ENCODE results near the gene ACBD6. TPM values are rescaled to one million over a fixed set of nuclear protein-coding genes. Genes with fewer than 3 reads are reported as not detected.

ACBD6 gene
- total RNA-seq, 2 donors from 2014 or later: 41.9 to 50.0 TPM

DNA sequence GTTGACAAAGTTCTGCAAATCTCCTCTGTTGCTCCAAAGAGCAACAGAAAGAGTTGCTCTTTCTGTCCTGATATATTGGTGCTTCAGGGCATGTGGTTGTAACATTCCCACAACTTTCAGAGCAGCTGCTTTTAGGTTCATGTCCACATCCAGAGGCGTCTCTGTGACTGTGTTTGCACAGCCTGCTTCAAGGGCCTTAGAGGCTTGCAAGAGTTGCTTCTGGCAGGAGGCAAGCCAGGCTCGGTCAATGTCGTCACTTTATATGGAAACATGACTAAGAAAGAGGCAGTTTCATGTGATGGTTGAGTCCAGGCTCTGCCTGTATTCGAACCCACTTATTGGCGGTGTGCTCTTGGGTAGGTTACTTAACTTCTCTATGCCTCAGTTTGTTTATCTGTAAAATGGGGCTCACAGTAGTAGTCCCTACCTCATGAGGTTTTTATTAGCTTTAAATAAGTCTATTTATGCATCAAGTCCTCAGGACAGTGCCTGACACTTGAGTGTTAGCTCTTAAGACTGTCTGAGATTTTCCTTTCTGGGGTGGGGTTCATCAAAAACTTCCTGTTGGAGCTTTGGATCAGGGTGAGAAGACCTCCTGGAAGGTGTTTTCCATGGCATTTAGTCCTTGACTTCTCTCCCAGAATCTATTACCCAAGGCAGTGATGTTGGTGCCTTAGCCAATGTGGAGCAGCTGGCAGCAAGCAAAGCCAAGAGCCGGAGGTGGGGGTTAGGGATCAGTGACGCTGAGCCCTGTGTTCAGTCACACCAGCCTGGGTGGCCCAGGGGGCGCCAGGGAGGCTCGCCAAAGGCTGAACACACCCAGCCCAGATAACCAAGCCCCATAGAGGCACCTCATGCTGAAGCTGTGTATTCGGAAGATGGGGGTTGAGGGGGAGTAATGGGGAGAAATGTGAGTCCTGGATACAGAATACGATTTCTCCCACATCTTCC lies 253.4 kb downstream of the ACBD6 start:
- Histone ChIP-seq H3K9me3 (no peaks in the 10 kb centered on the region), H3K36me3 (no peaks in the 10 kb centered on the region), H3K4me3 (no peak overlapping the region), H3K27ac (no peak overlapping the region), H3K4me1 (replicated peaks) (no peaks in the 10 kb centered on the region), H3K27me3 (replicated peaks; ENCODE audit: insufficient read depth) (no peaks in the 10 kb centered on the region)
- 71% methylated on average over 11 of the region's 11 CpGs for WGBS
- intact Hi-C loops (cut with DNase I): no loop called here
- TF ChIP-seq POLR2A (IDR thresholded peaks at IDR 0.05) (no peak), POLR2AphosphoS5 (IDR thresholded peaks at IDR 0.05) (no peak), CTCF (IDR thresholded peaks at IDR 0.05) (no peak)
- no peak for DNase-seq (ENCODE audit: low spot score)

DNA sequence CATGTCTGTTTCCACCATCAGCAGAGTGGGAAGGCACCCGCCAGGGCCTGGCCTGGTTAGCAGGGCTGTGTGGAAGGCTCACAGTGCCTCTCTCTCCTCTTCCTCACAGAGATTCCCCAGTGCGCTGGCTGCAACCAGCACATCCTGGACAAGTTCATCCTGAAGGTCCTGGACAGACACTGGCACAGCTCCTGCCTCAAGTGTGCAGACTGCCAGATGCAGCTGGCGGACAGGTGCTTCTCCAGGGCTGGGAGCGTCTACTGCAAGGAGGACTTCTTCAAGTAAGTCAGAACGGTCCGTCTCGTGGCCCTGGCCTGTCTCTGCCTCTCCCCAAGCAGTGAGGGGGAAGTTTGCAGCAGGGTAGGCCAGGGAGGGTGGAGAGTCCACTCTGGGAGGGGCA lies 254.2 kb downstream of the ACBD6 start:
- TF ChIP-seq CTCF (IDR thresholded peaks at IDR 0.05) (no peak), POLR2A (IDR thresholded peaks at IDR 0.05) (no peak), POLR2AphosphoS5 (IDR thresholded peaks at IDR 0.05) (no peak)
- Histone ChIP-seq H3K4me1 (replicated peaks) (no peaks in the 10 kb centered on the region), H3K9me3 (no peaks in the 10 kb centered on the region), H3K4me3 (no peak overlapping the region), H3K27ac (no peak overlapping the region), H3K36me3 (no peaks in the 10 kb centered on the region), H3K27me3 (replicated peaks; ENCODE audit: insufficient read depth) (no peaks in the 10 kb centered on the region)
- WGBS: 90% methylated on average over 7 of the region's 7 CpGs
- DNase-seq (ENCODE audit: low spot score): no peak
- intact Hi-C loops (cut with DNase I): no loop called here

- H3K4me1 ChIP-seq (replicated peaks): no peaks in the 10 kb centered on the region
- H3K4me3 ChIP-seq: no peak overlapping the region
- DNase-seq (ENCODE audit: low spot score): no peak
- 97% methylated on average over 4 of the region's 4 CpGs for WGBS
- TF ChIP-seq POLR2AphosphoS5 (IDR thresholded peaks at IDR 0.05): no peak
- no peak for TF ChIP-seq POLR2A (IDR thresholded peaks at IDR 0.05)
- TF ChIP-seq CTCF (IDR thresholded peaks at IDR 0.05): no peak
- no peaks in the 10 kb centered on the region for H3K27me3 ChIP-seq (replicated peaks; ENCODE audit: insufficient read depth)
- H3K27ac ChIP-seq: no peak overlapping the region
- intact Hi-C loops (cut with DNase I): no loop called here
- no peaks in the 10 kb centered on the region for H3K36me3 ChIP-seq
- H3K9me3 ChIP-seq: no peaks in the 10 kb centered on the region
Observed at GRCh38 chr1:180247580-180247979, 254.8 kb downstream of the ACBD6 start.

DNA sequence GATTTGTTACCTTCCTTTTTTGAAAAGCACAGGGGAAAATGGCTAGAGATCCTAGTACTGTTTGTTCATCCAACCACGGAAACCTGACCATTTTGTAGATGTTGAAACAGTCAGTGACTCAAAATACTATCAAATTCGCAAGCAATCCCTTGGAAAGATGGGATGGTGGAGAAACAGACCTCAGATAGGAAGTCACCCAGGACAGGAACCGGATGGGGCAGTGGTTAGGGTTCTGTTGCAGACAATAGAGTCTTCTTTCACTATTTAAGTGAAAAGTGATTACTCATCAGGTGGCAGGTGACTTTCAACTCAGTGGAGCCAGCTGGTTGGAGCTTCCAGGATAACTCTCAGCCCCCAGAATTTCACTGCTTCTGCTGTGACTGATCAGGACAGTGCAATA lies 255.3 kb downstream of the ACBD6 start:
- TF ChIP-seq POLR2A (IDR thresholded peaks at IDR 0.05) (no peak), CTCF (IDR thresholded peaks at IDR 0.05) (no peak), POLR2AphosphoS5 (IDR thresholded peaks at IDR 0.05) (no peak)
- intact Hi-C loops (cut with DNase I): no loop called here
- H3K27ac ChIP-seq: no peak overlapping the region
- DNase-seq (ENCODE audit: low spot score): no peak
- no peaks in the 10 kb centered on the region for H3K36me3 ChIP-seq
- WGBS: 77% methylated on average over 3 of the region's 3 CpGs
- no peaks in the 10 kb centered on the region for H3K27me3 ChIP-seq (replicated peaks; ENCODE audit: insufficient read depth)
- no peaks in the 10 kb centered on the region for H3K4me1 ChIP-seq (replicated peaks)
- no peak overlapping the region for H3K4me3 ChIP-seq
- no peaks in the 10 kb centered on the region for H3K9me3 ChIP-seq

GRCh38 chr1:180246579-180246978 lies 255.8 kb downstream of the ACBD6 start:
- no peaks in the 10 kb centered on the region for H3K36me3 ChIP-seq
- no peak overlapping the region for H3K27ac ChIP-seq
- no peak for DNase-seq (ENCODE audit: low spot score)
- no peak overlapping the region for H3K4me3 ChIP-seq
- WGBS: 77% methylated on average over 5 of the region's 5 CpGs
- no peaks in the 10 kb centered on the region for H3K4me1 ChIP-seq (replicated peaks)
- H3K9me3 ChIP-seq: no peaks in the 10 kb centered on the region
- intact Hi-C loops (cut with DNase I): no loop called here
- no peak for TF ChIP-seq POLR2A (IDR thresholded peaks at IDR 0.05)
- no peak for TF ChIP-seq POLR2AphosphoS5 (IDR thresholded peaks at IDR 0.05)
- TF ChIP-seq CTCF (IDR thresholded peaks at IDR 0.05): no peak
- H3K27me3 ChIP-seq (replicated peaks; ENCODE audit: insufficient read depth): no peaks in the 10 kb centered on the region
